CD4-positive, alpha-beta T cell treated with Interleukin-6 for 4 hours (primary cell): ENCODE data around the gene RYR2.
"Not testable (repeated sequence)": the region's sequence is repeated elsewhere in the genome, so short reads cannot be mapped to it uniquely, and the experiment has no call there.

Experiments
- DNase-seq: peaks from one replicate; pipeline ENCODE4 v3.0.0-alpha.2; 2020; ENCODE audit warnings: mixed read lengths

The RYR2 gene

GRCh38 chr1:237590386-237590785 lies 548.4 kb downstream of the RYR2 start:
- no peak for DNase-seq

- DNase-seq: no peak
Measured at GRCh38 chr1:237591353-237591752, 549.4 kb downstream of the RYR2 start.

- DNase-seq: not testable (repeated sequence)
Measured at GRCh38 chr1:237603036-237603568, 561.1 kb downstream of the RYR2 start.

GRCh38 chr1:237608433-237608832 lies 566.4 kb downstream of the RYR2 start:
- DNase-seq: no peak

GRCh38 chr1:237610157-237610556 lies 568.2 kb downstream of the RYR2 start:
- no peak for DNase-seq

GRCh38 chr1:237613984-237614383 lies 572.0 kb downstream of the RYR2 start:
- no peak for DNase-seq

GRCh38 chr1:237619553-237619952 lies 577.6 kb downstream of the RYR2 start:
- DNase-seq: no peak

GRCh38 chr1:237634922-237635321 lies 592.9 kb downstream of the RYR2 start:
- no peak for DNase-seq

- no peak for DNase-seq
Measured at GRCh38 chr1:237638555-237638954, 596.6 kb downstream of the RYR2 start.

GRCh38 chr1:237640011-237640671 lies 598.2 kb downstream of the RYR2 start:
- no peak for DNase-seq

GRCh38 chr1:237640966-237641365 lies 599.0 kb downstream of the RYR2 start:
- no peak for DNase-seq

- no peak for DNase-seq
Measured at GRCh38 chr1:237650809-237651208, 608.8 kb downstream of the RYR2 start.

- no peak for DNase-seq
Measured at GRCh38 chr1:237655778-237656177, 613.8 kb downstream of the RYR2 start.

GRCh38 chr1:237664348-237664747 lies 622.4 kb downstream of the RYR2 start:
- DNase-seq: no peak

GRCh38 chr1:237670302-237670701 lies 628.3 kb downstream of the RYR2 start:
- no peak for DNase-seq

GRCh38 chr1:237671262-237671661 lies 629.3 kb downstream of the RYR2 start:
- DNase-seq: no peak

GRCh38 chr1:237671935-237672334 lies 630.0 kb downstream of the RYR2 start:
- DNase-seq: no peak

- no peak for DNase-seq
Measured at GRCh38 chr1:237672748-237673147, 630.8 kb downstream of the RYR2 start.

GRCh38 chr1:237673631-237674030 lies 631.6 kb downstream of the RYR2 start:
- no peak for DNase-seq

GRCh38 chr1:237677979-237678378 lies 636.0 kb downstream of the RYR2 start:
- DNase-seq: no peak

GRCh38 chr1:237679687-237680086 lies 637.7 kb downstream of the RYR2 start:
- no peak for DNase-seq

GRCh38 chr1:237681210-237681609 lies 639.2 kb downstream of the RYR2 start:
- no peak for DNase-seq

- DNase-seq: no peak
Measured at GRCh38 chr1:237684236-237684635, 642.3 kb downstream of the RYR2 start.

- DNase-seq: no peak
Measured at GRCh38 chr1:237685551-237685950, 643.6 kb downstream of the RYR2 start.

GRCh38 chr1:237687804-237688203 lies 645.8 kb downstream of the RYR2 start:
- no peak for DNase-seq
